Mucosa of descending colon (tissue), 3 donors: ENCODE measurements around the gene RTN1. TPM values are rescaled to one million over a fixed set of nuclear protein-coding genes. Genes with fewer than 3 reads are reported as not detected.
"Not testable (repeated sequence)": the region's sequence is repeated elsewhere in the genome, so short reads cannot be mapped to it uniquely, and the experiment has no call there.

ENCODE experiments used
- ATAC-seq: fragments of 200-7000 bp; cut with Tn5 transposase; one replicate; pipeline ENCODE4 v1.9.1; 2020; ENCODE audit warnings: mild to moderate bottlenecking, moderate library complexity
- DNase-seq, 3 donors: peaks; one replicate each; pipeline ENCODE4 v3.0.0-alpha.2; 2020
- H3K36me3 ChIP-seq: fragments of 200-600 bp; one replicate; pipeline ENCODE4 v1.8.0; 2021; ENCODE audit warnings: low read depth, mild to moderate bottlenecking
- H3K4me1 ChIP-seq: fragments of 200-600 bp; one replicate; pipeline ENCODE4 v1.8.0; 2021; ENCODE audit warnings: low read depth, mild to moderate bottlenecking
- H3K4me3 ChIP-seq: fragments of 200-600 bp; one replicate; pipeline ENCODE4 v1.8.0; 2021; ENCODE audit warnings: mild to moderate bottlenecking
- H3K9me3 ChIP-seq: fragments of 200-600 bp; one replicate; pipeline ENCODE4 v1.8.0; 2021; ENCODE audit warnings: mild to moderate bottlenecking
- intact Hi-C, 2 donors: fragments of 100-400 bp; cut with DNase I in 1 of 2; cut with micrococcal nuclease in 1 of 2; formaldehyde crosslinking; loops; one replicate each; pipeline versions ENCODE4 v1.11.0 to v1.11.1; 2022; cut with DNase I, micrococcal nuclease
- total RNA-seq, 3 donors: library from RNA; stranded (reverse); fragmentation: NEBNext Ultra II Directional in 2 of 3; extraction: Animal tissue kit (Norgen Biotek cat#: 25700) in 2 of 3; gene quantifications; one replicate each; pipeline versions ENCODE4 v1.2.1 to v1.2.4, GENCODE V29; 2021 to 2023
- TF ChIP-seq, protein P1 (sequence below): fragments of 200-600 bp; IDR thresholded peaks from one replicate; pipeline ENCODE4 v1.8.0; 2022; ENCODE audit warnings: antibody characterized with exemption, mild to moderate bottlenecking
- donor health status: DM: no; HTN: no; CAD: no; lungs with moderate emphysema.
- donor health status: DM: no; HTN: no; CAD: no.
- donor health status: DM: no; HTN: yes; CAD: no.

Gene RTN1
- total RNA-seq, 3 donors from 2014 or later: 1.2 to 15.9 (median 3.8) TPM

DNA sequence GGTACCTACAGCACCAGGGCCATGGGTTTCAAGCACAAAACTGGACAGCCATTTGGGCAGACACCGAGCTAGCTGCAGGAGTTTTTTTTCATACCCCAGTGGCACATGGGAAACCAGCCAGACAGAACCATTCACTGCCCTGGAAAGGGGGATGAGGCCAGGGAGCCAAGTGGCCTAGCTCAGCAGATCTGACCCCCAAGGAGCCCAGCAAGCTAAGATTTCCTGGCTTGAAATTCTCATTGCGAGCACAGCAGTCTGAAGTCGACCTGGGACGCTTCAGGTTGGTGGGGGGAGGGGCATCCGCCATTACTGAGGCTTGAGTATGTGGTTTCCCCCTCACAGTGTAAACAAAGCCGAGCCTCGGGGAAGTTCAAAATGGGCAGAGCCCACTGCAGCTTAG, 212.8 kb downstream of the RTN1 start:
- Histone ChIP-seq H3K36me3 (no peaks in the 10 kb centered on the region), H3K9me3 (peaks cover 8% of the 10 kb centered on the region), H3K4me3 (no peak overlapping the region), H3K4me1 (no peaks in the 10 kb centered on the region)
- TF ChIP-seq, protein P1, sequence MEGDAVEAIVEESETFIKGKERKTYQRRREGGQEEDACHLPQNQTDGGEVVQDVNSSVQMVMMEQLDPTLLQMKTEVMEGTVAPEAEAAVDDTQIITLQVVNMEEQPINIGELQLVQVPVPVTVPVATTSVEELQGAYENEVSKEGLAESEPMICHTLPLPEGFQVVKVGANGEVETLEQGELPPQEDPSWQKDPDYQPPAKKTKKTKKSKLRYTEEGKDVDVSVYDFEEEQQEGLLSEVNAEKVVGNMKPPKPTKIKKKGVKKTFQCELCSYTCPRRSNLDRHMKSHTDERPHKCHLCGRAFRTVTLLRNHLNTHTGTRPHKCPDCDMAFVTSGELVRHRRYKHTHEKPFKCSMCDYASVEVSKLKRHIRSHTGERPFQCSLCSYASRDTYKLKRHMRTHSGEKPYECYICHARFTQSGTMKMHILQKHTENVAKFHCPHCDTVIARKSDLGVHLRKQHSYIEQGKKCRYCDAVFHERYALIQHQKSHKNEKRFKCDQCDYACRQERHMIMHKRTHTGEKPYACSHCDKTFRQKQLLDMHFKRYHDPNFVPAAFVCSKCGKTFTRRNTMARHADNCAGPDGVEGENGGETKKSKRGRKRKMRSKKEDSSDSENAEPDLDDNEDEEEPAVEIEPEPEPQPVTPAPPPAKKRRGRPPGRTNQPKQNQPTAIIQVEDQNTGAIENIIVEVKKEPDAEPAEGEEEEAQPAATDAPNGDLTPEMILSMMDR: no peak
- no peak for ATAC-seq
- intact Hi-C loops: no loop called here
- DNase-seq: no peak

DNA sequence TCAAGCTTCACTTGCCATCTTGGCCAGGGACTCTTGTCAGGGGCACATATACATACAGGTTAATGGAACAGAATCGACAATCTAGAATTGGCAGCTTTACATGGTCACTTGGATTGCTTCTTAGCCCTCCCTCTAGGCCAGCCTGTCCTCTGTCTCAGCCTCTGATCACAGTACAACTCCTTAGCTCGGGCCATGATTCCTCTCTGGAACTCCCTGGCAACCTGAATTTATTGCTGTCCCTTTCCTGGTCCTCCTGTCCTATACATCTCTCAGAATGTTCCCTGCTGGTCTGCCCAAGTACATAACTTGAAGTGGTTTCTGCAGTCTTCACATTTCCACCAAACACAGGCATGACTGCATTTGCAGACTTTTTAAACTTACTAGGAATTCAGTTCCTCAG, 214.1 kb downstream of the RTN1 start:
- H3K4me1 ChIP-seq: no peaks in the 10 kb centered on the region
- DNase-seq (no peak), ATAC-seq (no peak)
- H3K9me3 ChIP-seq: peaks cover 10% of the 10 kb centered on the region
- TF ChIP-seq, protein P1: no peak
- H3K36me3 ChIP-seq: no peaks in the 10 kb centered on the region
- H3K4me3 ChIP-seq: no peak overlapping the region
- intact Hi-C loops: no loop called here

DNA sequence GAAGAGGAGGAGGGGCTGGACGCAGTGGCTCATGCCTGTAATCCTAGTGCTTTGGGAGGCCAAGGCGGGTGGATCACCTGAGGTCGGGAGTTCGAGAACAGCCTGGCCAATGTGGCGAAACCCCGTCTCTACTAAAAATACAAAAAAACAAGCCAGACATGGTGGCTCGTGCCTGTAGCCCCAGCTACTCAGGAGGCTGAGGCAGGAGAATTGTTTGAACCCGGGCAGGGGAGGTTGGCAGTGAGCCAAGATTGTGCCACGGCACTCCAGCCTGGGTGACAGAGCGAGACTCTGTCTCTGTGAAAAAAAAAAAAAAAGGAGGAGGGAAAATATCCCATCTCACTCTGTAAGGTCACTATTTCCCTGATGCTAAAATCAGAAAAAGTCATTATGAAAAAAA, 216.4 kb downstream of the RTN1 start:
- intact Hi-C loops, H3K4me3 ChIP-seq, H3K4me1 ChIP-seq, DNase-seq, ATAC-seq, H3K36me3 ChIP-seq, H3K9me3 ChIP-seq: not testable (repeated sequence)

DNA sequence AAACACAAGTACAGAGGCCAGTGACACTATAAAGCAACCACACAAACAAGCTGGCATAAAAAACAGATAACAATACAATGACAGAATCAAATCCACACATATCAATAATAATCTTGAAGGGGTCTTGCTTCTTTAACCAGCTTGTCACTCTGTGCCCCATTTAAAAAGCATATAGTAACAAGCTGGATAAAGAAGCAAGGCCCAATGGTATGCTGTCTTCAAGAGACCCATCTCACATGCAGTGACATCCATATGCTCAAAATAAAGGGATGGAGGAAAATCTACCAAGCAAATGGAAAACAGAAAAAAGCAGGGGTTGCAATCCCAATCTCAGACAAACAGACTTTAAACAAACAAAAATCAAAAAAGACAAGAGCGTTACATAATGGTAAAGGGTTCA, 223.7 kb downstream of the RTN1 start:
- DNase-seq, H3K4me3 ChIP-seq, intact Hi-C loops, H3K36me3 ChIP-seq, ATAC-seq, H3K4me1 ChIP-seq: not testable (repeated sequence)
- peaks cover 24% of the 10 kb centered on the region for H3K9me3 ChIP-seq

DNA sequence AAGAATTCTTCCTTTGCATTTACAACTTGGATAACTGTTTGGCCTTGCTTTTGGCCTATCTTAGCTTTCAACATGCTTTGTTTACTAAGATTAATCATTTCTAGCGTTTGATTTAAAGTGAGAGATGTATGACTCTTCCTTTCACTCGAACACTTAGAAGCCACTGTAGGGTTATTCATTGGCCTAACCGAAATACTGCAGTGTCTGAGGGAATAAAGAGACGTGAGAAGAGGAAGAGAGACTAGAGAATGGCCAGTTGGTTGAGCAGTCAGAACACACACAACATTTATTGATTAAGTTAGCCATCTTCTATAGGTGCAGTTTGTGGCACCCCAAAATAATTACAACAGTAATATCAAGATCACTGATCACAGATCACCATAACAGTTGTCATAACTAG, 231.7 kb downstream of the RTN1 start:
- Histone ChIP-seq H3K4me1 (no peaks in the 10 kb centered on the region), H3K36me3 (no peaks in the 10 kb centered on the region), H3K4me3 (no peak overlapping the region), H3K9me3 (no peaks in the 10 kb centered on the region)
- ATAC-seq: no peak
- intact Hi-C loops: no loop called here
- DNase-seq: no peak
- TF ChIP-seq, protein P1: no peak

DNA sequence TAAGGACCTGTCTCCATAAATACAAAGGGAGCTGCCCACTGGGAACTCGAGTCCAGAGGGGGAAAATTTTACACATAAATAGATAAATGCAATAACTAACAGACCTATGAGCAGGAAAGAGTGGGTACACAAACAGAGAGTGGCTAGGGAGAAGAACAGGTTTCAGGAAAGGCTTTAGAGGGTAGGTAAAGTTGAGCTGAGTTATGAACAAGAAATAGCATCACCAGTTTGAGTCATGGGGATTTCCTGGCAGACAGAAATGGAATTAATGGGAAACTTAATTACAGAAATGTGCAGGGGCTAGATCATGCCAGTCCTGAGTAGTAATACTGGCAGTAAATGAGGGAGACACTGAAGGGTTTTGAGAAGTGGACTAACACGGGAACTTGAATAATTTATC, 236.0 kb downstream of the RTN1 start:
- Histone ChIP-seq H3K4me3 (no peak overlapping the region), H3K9me3 (no peaks in the 10 kb centered on the region), H3K4me1 (no peaks in the 10 kb centered on the region), H3K36me3 (no peaks in the 10 kb centered on the region)
- ATAC-seq (no peak), DNase-seq (no peak)
- intact Hi-C loops: no loop called here
- TF ChIP-seq, protein P1: no peak

DNA sequence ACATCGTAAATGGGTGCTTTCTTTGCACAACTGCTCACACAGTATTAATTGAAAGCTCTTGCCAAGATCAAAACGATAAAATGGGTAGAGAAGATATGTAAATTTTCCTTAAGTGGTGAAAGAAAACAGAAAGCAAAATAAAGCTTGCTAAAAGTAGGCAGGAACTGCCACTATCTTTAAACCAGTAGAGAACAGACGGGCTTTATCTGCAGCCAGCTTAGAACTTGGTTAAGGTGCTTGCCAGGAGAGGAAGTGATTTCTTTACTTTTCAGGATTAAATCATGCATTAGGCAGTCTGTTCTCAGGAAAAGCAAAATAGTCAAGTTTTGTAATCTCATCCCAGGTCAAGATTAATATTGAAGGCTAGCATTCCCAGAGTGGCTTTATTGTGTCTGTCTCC, 237.1 kb downstream of the RTN1 start:
- ATAC-seq (no peak), DNase-seq (no peak)
- intact Hi-C loops: no loop called here
- TF ChIP-seq, protein P1: no peak
- Histone ChIP-seq H3K9me3 (no peaks in the 10 kb centered on the region), H3K36me3 (no peaks in the 10 kb centered on the region), H3K4me3 (no peak overlapping the region), H3K4me1 (no peaks in the 10 kb centered on the region)
